ENCODE data around the gene DLG1.

DNA sequence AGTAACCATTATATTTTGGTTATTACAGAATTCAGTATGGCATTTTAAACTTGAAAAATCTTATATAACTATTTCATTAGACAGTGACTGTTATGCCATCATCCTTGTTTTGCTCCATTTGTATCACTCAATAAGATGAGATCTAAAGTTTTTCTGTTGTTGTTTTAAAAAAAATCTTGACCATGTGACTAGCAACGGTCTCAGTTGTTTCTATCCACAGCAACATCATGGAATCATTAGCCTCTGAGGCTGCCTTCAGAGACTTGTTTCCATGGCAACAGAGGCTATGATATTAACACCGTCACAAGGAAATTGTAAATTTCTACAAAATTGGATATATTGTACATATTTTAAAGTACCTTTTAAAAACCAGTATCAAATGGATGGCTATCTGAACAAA lies 129.8 kb downstream of the DLG1 start:
- no peak for TF ChIP-seq CTCF (IDR thresholded peaks at IDR 0.05)
- TF ChIP-seq POLR2AphosphoS5 (IDR thresholded peaks at IDR 0.05; ENCODE audit: low read depth, low read length) = no peak
- TF ChIP-seq SIN3A (IDR thresholded peaks at IDR 0.05; ENCODE audit: borderline replicate concordance, insufficient read depth, low read depth, low read length) = no peak
- TF ChIP-seq, protein P1, sequence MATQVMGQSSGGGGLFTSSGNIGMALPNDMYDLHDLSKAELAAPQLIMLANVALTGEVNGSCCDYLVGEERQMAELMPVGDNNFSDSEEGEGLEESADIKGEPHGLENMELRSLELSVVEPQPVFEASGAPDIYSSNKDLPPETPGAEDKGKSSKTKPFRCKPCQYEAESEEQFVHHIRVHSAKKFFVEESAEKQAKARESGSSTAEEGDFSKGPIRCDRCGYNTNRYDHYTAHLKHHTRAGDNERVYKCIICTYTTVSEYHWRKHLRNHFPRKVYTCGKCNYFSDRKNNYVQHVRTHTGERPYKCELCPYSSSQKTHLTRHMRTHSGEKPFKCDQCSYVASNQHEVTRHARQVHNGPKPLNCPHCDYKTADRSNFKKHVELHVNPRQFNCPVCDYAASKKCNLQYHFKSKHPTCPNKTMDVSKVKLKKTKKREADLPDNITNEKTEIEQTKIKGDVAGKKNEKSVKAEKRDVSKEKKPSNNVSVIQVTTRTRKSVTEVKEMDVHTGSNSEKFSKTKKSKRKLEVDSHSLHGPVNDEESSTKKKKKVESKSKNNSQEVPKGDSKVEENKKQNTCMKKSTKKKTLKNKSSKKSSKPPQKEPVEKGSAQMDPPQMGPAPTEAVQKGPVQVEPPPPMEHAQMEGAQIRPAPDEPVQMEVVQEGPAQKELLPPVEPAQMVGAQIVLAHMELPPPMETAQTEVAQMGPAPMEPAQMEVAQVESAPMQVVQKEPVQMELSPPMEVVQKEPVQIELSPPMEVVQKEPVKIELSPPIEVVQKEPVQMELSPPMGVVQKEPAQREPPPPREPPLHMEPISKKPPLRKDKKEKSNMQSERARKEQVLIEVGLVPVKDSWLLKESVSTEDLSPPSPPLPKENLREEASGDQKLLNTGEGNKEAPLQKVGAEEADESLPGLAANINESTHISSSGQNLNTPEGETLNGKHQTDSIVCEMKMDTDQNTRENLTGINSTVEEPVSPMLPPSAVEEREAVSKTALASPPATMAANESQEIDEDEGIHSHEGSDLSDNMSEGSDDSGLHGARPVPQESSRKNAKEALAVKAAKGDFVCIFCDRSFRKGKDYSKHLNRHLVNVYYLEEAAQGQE (IDR thresholded peaks at IDR 0.05; ENCODE audit: insufficient read depth in 1 of 2, low read depth in 2 of 2, low read length in 1 of 2) = no peak
